Immature natural killer cell (primary cell): ENCODE results near the gene MEF2C. TPM values are rescaled to one million over a fixed set of nuclear protein-coding genes. Genes with fewer than 3 reads are reported as not detected.

Source experiments
- DNase-seq, 3 donors: peaks; one replicate each; pipeline ENCODE4 v3.0.0; 2022; ENCODE audit warnings: mixed read lengths in 1 of 3
- H3K27ac Mint-ChIP-seq, 6 donors: one replicate each; pipeline ENCODE4 v1.8.0; 2020; ENCODE audit warnings: mixed read lengths in 6 of 6, mild to moderate bottlenecking in 5 of 6, inconsistent platforms in 4 of 6, moderate library complexity in 3 of 6
- H3K27me3 Mint-ChIP-seq, 3 donors: one replicate each; pipeline ENCODE4 v1.8.0; 2020 to 2021; ENCODE audit warnings: low read depth in 3 of 3, mild to moderate bottlenecking in 3 of 3, mixed read lengths in 3 of 3, moderate library complexity in 3 of 3, inconsistent platforms in 1 of 3
- H3K36me3 Mint-ChIP-seq, 3 donors: one replicate each; pipeline ENCODE4 v1.8.0; 2020; ENCODE audit warnings: mixed read lengths in 3 of 3, inconsistent platforms in 2 of 3, mild to moderate bottlenecking in 2 of 3
- H3K4me1 Mint-ChIP-seq, 2 donors: one replicate each; pipeline ENCODE4 v1.8.0; 2020; ENCODE audit warnings: inconsistent platforms in 2 of 2, mild to moderate bottlenecking in 2 of 2, mixed read lengths in 2 of 2, moderate library complexity in 1 of 2
- H3K4me3 Mint-ChIP-seq, 5 donors: one replicate each; pipeline ENCODE4 v1.8.0; 2020; ENCODE audit warnings: mild to moderate bottlenecking in 5 of 5, mixed read lengths in 5 of 5, inconsistent platforms in 3 of 5, moderate library complexity in 3 of 5
- H3K9me3 Mint-ChIP-seq, 6 donors: one replicate each; pipeline ENCODE4 v1.8.0; 2020; ENCODE audit warnings: mild to moderate bottlenecking in 6 of 6, mixed read lengths in 6 of 6, inconsistent platforms in 4 of 6, moderate library complexity in 3 of 6
- polyA plus RNA-seq, 3 donors: library from polyadenylated mRNA; unstranded; fragments of 300-500 nt; fragmentation: Illumina TruSeq; gene quantifications; one replicate each; pipeline ENCODE4 v1.2.3, GENCODE V29; 2021

The MEF2C gene
- polyA plus RNA-seq, 3 donors from 2014 or later: 2.1 to 9.6 (median 8.4) TPM

DNA sequence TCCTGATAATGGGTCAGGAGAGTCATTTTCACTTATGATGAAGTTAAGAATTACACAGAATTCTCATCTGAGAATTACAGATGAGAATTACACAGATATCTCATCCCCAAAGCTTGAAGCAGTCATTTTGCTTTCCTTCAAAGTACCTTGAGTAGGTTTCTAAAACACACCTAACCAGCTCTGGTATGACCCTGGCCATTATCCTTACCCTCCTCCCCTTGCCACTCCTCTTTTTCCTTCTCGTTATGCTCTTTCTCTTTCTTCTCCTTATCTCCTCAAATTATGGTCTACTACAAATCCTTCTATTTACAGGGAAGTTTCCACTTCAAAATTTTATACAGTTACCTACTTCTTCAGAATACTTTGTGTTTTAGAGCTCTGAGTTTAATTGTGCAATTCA is 44.5 kb downstream of the MEF2C start:
- Mint-ChIP-seq H3K27ac (no peak overlapping the region), H3K27me3 (peaks cover 0 to 2% (median 0%) of the 10 kb centered on the region in 3 donors), H3K4me1 (no peaks in the 10 kb centered on the region)

GRCh38 chr5:88837817-88838216 is 45.2 kb downstream of the MEF2C start:
- Mint-ChIP-seq H3K9me3 (no peaks in the 10 kb centered on the region), H3K36me3 (no peaks in the 10 kb centered on the region), H3K27ac (no peak overlapping the region), H3K4me1 (peaks cover 0 to 1% of the 10 kb centered on the region in 2 donors), H3K4me3 (no peak overlapping the region), H3K27me3 (peaks cover 0 to 2% (median 0%) of the 10 kb centered on the region in 3 donors)
- DNase-seq: no peak

More for the DNA sequence above, 44.5 kb downstream of the MEF2C start:
- no peaks in the 10 kb centered on the region for H3K36me3 Mint-ChIP-seq
- no peaks in the 10 kb centered on the region for H3K9me3 Mint-ChIP-seq
- no peak for DNase-seq
- H3K4me3 Mint-ChIP-seq: no peak overlapping the region

- Mint-ChIP-seq H3K9me3 (no peaks in the 10 kb centered on the region), H3K36me3 (no peaks in the 10 kb centered on the region), H3K4me3 (no peak overlapping the region), H3K4me1 (peaks cover 0 to 1% of the 10 kb centered on the region in 2 donors), H3K27me3 (peaks cover 0 to 2% (median 0%) of the 10 kb centered on the region in 3 donors), H3K27ac (no peak overlapping the region)
- DNase-seq: no peak
Observed at GRCh38 chr5:88837222-88837621, 45.8 kb downstream of the MEF2C start.

GRCh38 chr5:88836195-88836838 is 46.7 kb downstream of the MEF2C start:
- no peaks in the 10 kb centered on the region for H3K9me3 Mint-ChIP-seq
- H3K4me1 Mint-ChIP-seq: peaks cover 0 to 1% of the 10 kb centered on the region in 2 donors
- no peak overlapping the region for H3K27ac Mint-ChIP-seq
- H3K27me3 Mint-ChIP-seq: peaks cover 0 to 2% (median 0%) of the 10 kb centered on the region in 3 donors
- H3K4me3 Mint-ChIP-seq: no peak overlapping the region
- no peaks in the 10 kb centered on the region for H3K36me3 Mint-ChIP-seq
- DNase-seq: no peak

- DNase-seq: no peak
- no peaks in the 10 kb centered on the region for H3K9me3 Mint-ChIP-seq
- H3K27me3 Mint-ChIP-seq: peaks cover 0 to 2% (median 0%) of the 10 kb centered on the region in 3 donors
- H3K36me3 Mint-ChIP-seq: no peaks in the 10 kb centered on the region
- H3K27ac Mint-ChIP-seq: no peak overlapping the region
- peaks cover 3 to 5% of the 10 kb centered on the region in 2 donors for H3K4me1 Mint-ChIP-seq
- no peak overlapping the region for H3K4me3 Mint-ChIP-seq
Observed at GRCh38 chr5:88834499-88834898, 48.5 kb downstream of the MEF2C start.

GRCh38 chr5:88834131-88834462 is 48.9 kb downstream of the MEF2C start:
- no peak overlapping the region for H3K27ac Mint-ChIP-seq
- peaks cover 0 to 2% (median 0%) of the 10 kb centered on the region in 3 donors for H3K27me3 Mint-ChIP-seq
- no peaks in the 10 kb centered on the region for H3K36me3 Mint-ChIP-seq
- no peak overlapping the region for H3K4me3 Mint-ChIP-seq
- H3K4me1 Mint-ChIP-seq: peaks cover 5 to 9% of the 10 kb centered on the region in 2 donors
- DNase-seq: no peak
- no peaks in the 10 kb centered on the region for H3K9me3 Mint-ChIP-seq

- H3K4me3 Mint-ChIP-seq: peak overlapping the region in 2 of 5 donors; percentile 47 to 68
- peak in 1 of 3 donors; percentile 6 for DNase-seq
- no peak overlapping the region for H3K27ac Mint-ChIP-seq
- peaks cover 0 to under 1% (median 0%) of the 10 kb centered on the region in 3 donors for H3K27me3 Mint-ChIP-seq
- H3K36me3 Mint-ChIP-seq: no peaks in the 10 kb centered on the region
- no peaks in the 10 kb centered on the region for H3K9me3 Mint-ChIP-seq
- peaks cover 6 to 14% of the 10 kb centered on the region in 2 donors for H3K4me1 Mint-ChIP-seq
Observed at GRCh38 chr5:88833371-88834130, 49.4 kb downstream of the MEF2C start.

DNA sequence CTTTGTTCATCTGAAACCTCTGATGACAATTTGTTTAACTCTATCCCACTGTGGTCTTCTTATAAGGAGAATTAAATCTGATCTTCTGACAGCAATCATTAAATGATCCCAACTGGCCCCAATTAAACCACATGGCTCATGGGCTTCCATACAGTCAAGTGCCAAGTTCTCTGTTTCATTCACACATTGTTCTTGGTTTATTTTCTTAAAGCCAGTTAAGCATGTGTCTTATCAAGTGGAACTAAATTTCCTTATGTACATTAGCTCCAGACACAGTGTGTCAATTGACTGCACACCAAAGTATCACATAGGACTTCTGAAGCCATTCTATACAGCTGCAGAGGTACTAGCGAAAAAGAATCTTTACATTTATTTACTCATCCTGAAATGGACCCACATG is 51.2 kb downstream of the MEF2C start:
- H3K27ac Mint-ChIP-seq: no peak overlapping the region
- no peaks in the 10 kb centered on the region for H3K36me3 Mint-ChIP-seq
- H3K9me3 Mint-ChIP-seq: no peaks in the 10 kb centered on the region
- no peak for DNase-seq
- H3K4me1 Mint-ChIP-seq: peaks cover 20 to 32% of the 10 kb centered on the region in 2 donors
- no peaks in the 10 kb centered on the region for H3K27me3 Mint-ChIP-seq
- no peak overlapping the region for H3K4me3 Mint-ChIP-seq

DNA sequence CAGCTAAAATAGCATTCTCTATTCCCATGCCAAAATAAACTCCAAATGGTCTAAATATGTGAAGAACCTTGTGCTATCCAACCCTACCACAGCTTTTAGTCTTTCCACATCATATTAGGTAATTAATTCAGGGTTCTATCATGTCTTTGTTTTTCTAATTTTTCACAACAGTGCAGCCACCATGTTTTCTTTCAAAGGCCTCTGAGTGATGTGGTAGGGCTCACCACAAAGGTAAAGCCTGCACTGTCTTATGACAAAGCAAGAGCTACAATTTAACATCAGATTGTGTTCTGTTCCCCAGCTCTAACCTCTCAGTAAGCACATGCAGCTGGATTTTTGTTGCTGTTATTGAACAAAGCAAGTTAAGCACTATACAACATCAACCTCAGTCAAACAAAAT is 52.4 kb downstream of the MEF2C start:
- H3K4me3 Mint-ChIP-seq: no peak overlapping the region
- H3K9me3 Mint-ChIP-seq: no peaks in the 10 kb centered on the region
- H3K27ac Mint-ChIP-seq: no peak overlapping the region
- no peaks in the 10 kb centered on the region for H3K36me3 Mint-ChIP-seq
- DNase-seq: no peak
- H3K4me1 Mint-ChIP-seq: peaks cover 30 to 44% of the 10 kb centered on the region in 2 donors
- H3K27me3 Mint-ChIP-seq: no peaks in the 10 kb centered on the region

DNA sequence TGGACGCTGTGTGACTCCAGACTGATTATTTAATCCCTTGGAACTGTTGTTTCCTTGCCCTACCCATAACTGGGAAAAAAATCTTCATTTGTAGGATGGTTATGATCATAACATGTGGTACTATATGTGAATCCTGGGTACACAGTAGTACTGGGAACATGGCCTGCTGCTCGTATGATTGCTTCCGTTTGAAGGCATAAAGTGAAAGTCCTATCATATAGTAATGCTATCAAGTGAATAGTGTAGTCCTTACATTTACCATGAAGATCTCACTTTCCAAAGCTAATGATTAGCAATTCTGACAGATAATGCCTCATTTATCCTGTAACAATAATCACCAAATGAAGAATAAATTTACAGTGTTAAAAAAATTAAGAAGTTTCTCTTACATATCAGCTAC is 53.2 kb downstream of the MEF2C start:
- Mint-ChIP-seq H3K27ac (no peak overlapping the region), H3K9me3 (no peaks in the 10 kb centered on the region), H3K4me3 (peak overlapping the region in 1 of 5 donors; percentile 29), H3K4me1 (peaks cover 34 to 52% of the 10 kb centered on the region in 2 donors), H3K36me3 (no peaks in the 10 kb centered on the region), H3K27me3 (no peaks in the 10 kb centered on the region)
- DNase-seq: no peak

DNA sequence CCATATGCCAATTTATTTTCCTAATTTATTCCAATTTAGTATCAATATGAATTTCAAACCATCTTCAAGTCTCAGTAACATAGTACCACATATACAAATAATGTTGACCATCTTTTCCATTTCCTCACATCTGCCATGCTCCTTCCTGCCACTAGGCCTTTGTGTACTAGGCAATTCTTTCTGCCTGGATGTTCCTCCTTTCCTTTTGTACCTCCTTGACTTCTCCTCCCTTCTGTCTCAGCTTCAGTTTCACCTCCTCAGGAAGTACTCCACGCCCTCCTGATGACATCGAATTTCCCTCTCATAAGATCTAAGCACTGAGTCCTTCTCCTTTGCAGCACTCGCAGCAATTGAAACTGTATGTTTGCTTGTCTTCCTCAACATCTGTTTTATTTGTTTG is 53.9 kb downstream of the MEF2C start:
- H3K27me3 Mint-ChIP-seq: no peaks in the 10 kb centered on the region
- no peak overlapping the region for H3K4me3 Mint-ChIP-seq
- H3K4me1 Mint-ChIP-seq: peaks cover 36 to 54% of the 10 kb centered on the region in 2 donors
- H3K36me3 Mint-ChIP-seq: no peaks in the 10 kb centered on the region
- H3K9me3 Mint-ChIP-seq: no peaks in the 10 kb centered on the region
- no peak for DNase-seq
- H3K27ac Mint-ChIP-seq: peak overlapping the region in 2 of 6 donors; percentile 29 to 51

DNA sequence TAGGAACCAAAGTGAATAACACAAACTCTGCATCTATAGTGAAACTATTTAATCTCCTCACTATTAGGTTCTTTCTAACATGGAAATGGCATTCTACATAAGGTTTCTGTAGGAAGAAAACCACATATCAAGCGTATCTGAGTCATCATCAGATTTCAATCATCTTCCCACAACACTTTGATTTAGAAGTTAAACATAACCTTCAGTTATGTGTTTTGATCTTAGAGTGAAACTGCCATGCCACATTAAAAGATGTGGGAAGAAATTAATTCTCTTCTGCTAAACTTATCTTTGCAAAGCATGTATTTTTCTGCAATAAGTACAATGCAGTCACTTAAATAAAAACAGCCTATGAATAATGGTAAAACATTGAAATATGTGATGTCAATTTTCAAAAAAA is 55.0 kb downstream of the MEF2C start:
- H3K4me1 Mint-ChIP-seq: peaks cover 35 to 54% of the 10 kb centered on the region in 2 donors
- H3K4me3 Mint-ChIP-seq: peak overlapping the region in 3 of 5 donors; percentile 3 to 8 (median 7)
- no peak for DNase-seq
- peaks cover 0 to 2% (median 0%) of the 10 kb centered on the region in 3 donors for H3K27me3 Mint-ChIP-seq
- H3K27ac Mint-ChIP-seq: peak overlapping the region in 4 of 6 donors; percentile 8 to 70 (median 34)
- no peaks in the 10 kb centered on the region for H3K9me3 Mint-ChIP-seq
- peaks cover 0 to 6% (median 0%) of the 10 kb centered on the region in 3 donors for H3K36me3 Mint-ChIP-seq

DNA sequence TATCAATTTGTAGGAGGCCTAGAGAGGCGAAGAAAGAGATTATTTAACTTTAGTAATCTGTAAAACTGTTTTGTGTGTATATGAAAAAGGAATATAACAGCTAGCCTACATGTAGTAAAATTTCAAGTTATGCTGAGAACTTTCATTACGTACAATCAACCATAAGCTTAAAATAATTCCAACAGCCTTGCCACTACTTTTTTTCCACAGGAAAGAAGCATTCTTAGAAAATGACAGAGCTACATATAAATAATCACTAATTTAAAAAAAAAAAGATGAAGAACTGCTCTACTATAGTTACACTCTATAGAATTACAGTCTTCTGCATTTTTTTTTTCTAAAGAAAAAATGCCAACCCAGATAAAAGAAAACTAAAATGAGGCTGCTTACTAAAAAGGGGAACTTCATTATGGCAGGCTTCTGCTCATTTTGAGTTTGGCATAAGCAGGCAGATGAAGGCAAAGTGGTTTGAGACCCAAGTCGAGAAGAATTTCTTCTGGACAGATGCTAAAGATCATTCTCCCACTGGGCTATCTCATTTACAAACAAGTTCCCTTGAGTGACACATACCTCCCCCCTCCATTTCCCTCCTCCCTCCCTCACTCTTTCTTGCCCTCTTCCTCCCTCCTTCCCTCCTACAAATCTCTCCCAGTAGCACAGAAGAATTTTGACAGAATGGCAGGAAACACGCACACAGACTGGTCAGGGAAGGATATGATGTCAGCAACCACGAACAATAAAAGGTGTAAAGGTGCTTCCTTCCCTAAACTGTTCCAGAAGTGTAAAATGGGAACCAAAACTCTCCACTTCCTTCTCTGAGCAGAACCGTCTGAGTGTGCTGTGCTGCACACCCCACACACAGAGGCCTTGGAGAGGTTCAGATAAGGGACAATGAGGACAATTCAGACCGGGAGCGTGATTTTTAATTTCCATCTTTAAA is 56.1 kb downstream of the MEF2C start:
- peaks cover 35 to 54% of the 10 kb centered on the region in 2 donors for H3K4me1 Mint-ChIP-seq
- H3K27me3 Mint-ChIP-seq: peaks cover 0 to 2% (median 0%) of the 10 kb centered on the region in 3 donors
- H3K27ac Mint-ChIP-seq: peak overlapping the region; percentile 38 to 77 (median 57)
- H3K36me3 Mint-ChIP-seq: peaks cover 0 to 7% (median 0%) of the 10 kb centered on the region in 3 donors
- H3K4me3 Mint-ChIP-seq: peak overlapping the region; percentile 15 to 66 (median 46)
- DNase-seq: peak in 2 of 3 donors; percentile 5
- H3K9me3 Mint-ChIP-seq: peaks cover 0 to 2% (median 0%) of the 10 kb centered on the region in 6 donors
